Endodermal cell (in vitro differentiated cells): ENCODE results near the gene POLR1D. TPM values are rescaled to one million over a fixed set of nuclear protein-coding genes. Genes with fewer than 3 reads are reported as not detected.

ENCODE experiments used
- DNase-seq: peaks from one replicate; pipeline ENCODE4 v3.0.0-alpha.2; 2017
- H3K27ac ChIP-seq: 2 replicates; pipeline ENCODE4 v1.5.1; 2013; ENCODE audit warnings: mild to moderate bottlenecking, low read depth, low read length, moderate library complexity
- H3K27me3 ChIP-seq: 2 replicates; pipeline ENCODE4 v1.6.1; 2013; ENCODE audit warnings: mild to moderate bottlenecking, low read length, moderate library complexity; ENCODE audit not compliant: insufficient read depth, control insufficient read depth, poor library complexity, severe bottlenecking
- H3K36me3 ChIP-seq: 2 replicates; pipeline ENCODE4 v1.7.0; 2013; ENCODE audit warnings: mild to moderate bottlenecking, low read length, moderate library complexity; ENCODE audit not compliant: control insufficient read depth, insufficient read depth
- H3K4me1 ChIP-seq: one replicate; pipeline ENCODE4 v1.7.0; 2013; ENCODE audit warnings: low read length; ENCODE audit not compliant: control insufficient read depth, insufficient read depth
- H3K4me3 ChIP-seq: 2 replicates; pipeline ENCODE4 v1.5.1; 2013; ENCODE audit warnings: mild to moderate bottlenecking, low read length, moderate library complexity
- H3K9ac ChIP-seq: 2 replicates; pipeline ENCODE4 v1.6.1; 2013; ENCODE audit warnings: mild to moderate bottlenecking, low read length, moderate library complexity; ENCODE audit not compliant: poor library complexity, severe bottlenecking; ENCODE audit errors: extremely low read depth
- H3K9me3 ChIP-seq: 2 replicates; pipeline ENCODE4 v1.6.1; 2013; ENCODE audit warnings: mild to moderate bottlenecking, low read length, moderate library complexity; ENCODE audit not compliant: control insufficient read depth
- H3K27ac Mint-ChIP-seq: 2 replicates; pipeline ENCODE4 v1.8.0; 2020; ENCODE audit warnings: mixed read lengths
- H3K27me3 Mint-ChIP-seq: 2 replicates; pipeline ENCODE4 v1.8.0; 2021; ENCODE audit warnings: mild to moderate bottlenecking, mixed read lengths; ENCODE audit not compliant: insufficient read depth
- H3K36me3 Mint-ChIP-seq: 2 replicates; pipeline ENCODE4 v1.8.0; 2020; ENCODE audit warnings: low read depth, mixed read lengths
- H3K4me1 Mint-ChIP-seq: 2 replicates; pipeline ENCODE4 v1.8.0; 2020; ENCODE audit warnings: mixed read lengths
- H3K4me3 Mint-ChIP-seq: 2 replicates; pipeline ENCODE4 v1.8.0; 2020; ENCODE audit warnings: mild to moderate bottlenecking, moderate library complexity, mixed read lengths
- H3K9me3 Mint-ChIP-seq: 2 replicates; pipeline ENCODE4 v1.8.0; 2020; ENCODE audit warnings: mild to moderate bottlenecking, mixed read lengths
- CTCF ChIP-seq: fragments of 200-600 bp; sonication (generic); conservative IDR thresholded peaks from 2 replicates; pipeline ENCODE4 v1.5.0; 2021; ENCODE audit warnings: antibody characterized with exemption, mild to moderate bottlenecking
- WGBS, 2 experiments: methylation state at CpG; one replicate each; pipeline versions ENCODE4 v1.1.5 to v1.1.7; 2013; ENCODE audit warnings: missing lambda C conversion rate in 2 of 2, mixed read lengths in 1 of 2; ENCODE audit not compliant: insufficient coverage in 1 of 2, insufficient read length in 1 of 2; 5-methylcytosine and 5-hydroxymethylcytosine counted together
- total RNA-seq, 2 donors: library from RNA; stranded (reverse); fragmentation: NEBNext Ultra II Directional in 1 of 2; extraction: Animal tissue kit (Norgen Biotek cat#: 25700) in 1 of 2; gene quantifications; 2 replicates in 1 of 2; 3 replicates in 1 of 2; pipeline ENCODE4 v1.2.1, GENCODE V29; 2021

Gene POLR1D
- total RNA-seq, 2 donors from 2014 or later, result 135 to 136 TPM

- DNase-seq, result no peak
- Mint-ChIP-seq H3K4me3 (no peak overlapping the region), H3K9me3 (no peaks in the 10 kb centered on the region), H3K36me3 (peaks cover 2% of the 10 kb centered on the region), H3K27me3 (no peaks in the 10 kb centered on the region), H3K27ac (no peak overlapping the region), H3K4me1 (peaks cover 21% of the 10 kb centered on the region)
- TF ChIP-seq CTCF, result no peak
- Histone ChIP-seq H3K9ac (no peak overlapping the region), H3K36me3 (no peaks in the 10 kb centered on the region), H3K27me3 (no peaks in the 10 kb centered on the region), H3K9me3 (no peaks in the 10 kb centered on the region), H3K4me3 (no peak overlapping the region), H3K27ac (no peak overlapping the region), H3K4me1 (peaks cover 5% of the 10 kb centered on the region)
- WGBS, 2 experiments, result 90 to 100% methylated on average over 2 of the region's 2 CpGs
These were observed 20.5 kb upstream of the POLR1D start for GRCh38 chr13:27601208-27601607.

- H3K27me3 ChIP-seq, result no peaks in the 10 kb centered on the region
- no peaks in the 10 kb centered on the region for H3K27me3 Mint-ChIP-seq
- H3K4me1 ChIP-seq, result peaks cover 5% of the 10 kb centered on the region
- no peak for TF ChIP-seq CTCF
- no peaks in the 10 kb centered on the region for H3K36me3 ChIP-seq
- no peaks in the 10 kb centered on the region for H3K9me3 ChIP-seq
- no peak overlapping the region for H3K27ac ChIP-seq
- H3K4me3 ChIP-seq, result no peak overlapping the region
- H3K9ac ChIP-seq, result no peak overlapping the region
- DNase-seq, result no peak
- H3K36me3 Mint-ChIP-seq, result peaks cover 2% of the 10 kb centered on the region
- no peak overlapping the region for H3K4me3 Mint-ChIP-seq
- H3K9me3 Mint-ChIP-seq, result no peaks in the 10 kb centered on the region
- WGBS, 2 experiments, result 93 to 100% methylated on average over 2 of the region's 2 CpGs
- no peak overlapping the region for H3K27ac Mint-ChIP-seq
- peaks cover 23% of the 10 kb centered on the region for H3K4me1 Mint-ChIP-seq
These were observed 19.9 kb upstream of the POLR1D start for GRCh38 chr13:27601803-27602202.

GRCh38 chr13:27605099-27605498 lies 16.6 kb upstream of the POLR1D start:
- H3K36me3 Mint-ChIP-seq, result peaks cover 2% of the 10 kb centered on the region
- no peak for TF ChIP-seq CTCF

More at GRCh38 chr13:27605099-27605498, 16.6 kb upstream of the POLR1D start:
- Mint-ChIP-seq H3K27me3 (no peaks in the 10 kb centered on the region), H3K4me3 (no peak overlapping the region), H3K27ac (no peak overlapping the region), H3K4me1 (peaks cover 17% of the 10 kb centered on the region), H3K9me3 (no peaks in the 10 kb centered on the region)
- H3K4me3 ChIP-seq, result no peak overlapping the region
- H3K27me3 ChIP-seq, result no peaks in the 10 kb centered on the region
- no peak overlapping the region for H3K9ac ChIP-seq
- no peaks in the 10 kb centered on the region for H3K9me3 ChIP-seq
- WGBS, 2 experiments, result 0% methylated on average over 1 of the region's 3 CpGs; no CpG with 5 or more reads in 1 of the 2 experiments
- H3K4me1 ChIP-seq, result no peaks in the 10 kb centered on the region
- no peaks in the 10 kb centered on the region for H3K36me3 ChIP-seq
- DNase-seq, result no peak
- H3K27ac ChIP-seq, result no peak overlapping the region
